RWPE2 (cell line): Measurements from ENCODE around the gene IDNK.
A peak's percentile ranks its signal among the peaks of the same experiment; 100 is the strongest.

Experiments
- ATAC-seq: fragments of 200-7000 bp; cut with Tn5 transposase; 3 replicates; pipeline ENCODE4 v1.9.1; 2021; ENCODE audit warnings: low read depth
- DNase-seq: peaks from one replicate; pipeline ENCODE4 v3.0.0-alpha.2; 2020; ENCODE audit warnings: low spot score
- H3K27ac ChIP-seq: fragments of 450-650 bp; 2 replicates; pipeline ENCODE4 v1.5.1; 2017; ENCODE audit warnings: mild to moderate bottlenecking; ENCODE audit not compliant: poor library complexity, severe bottlenecking
- H3K27me3 ChIP-seq: fragments of 250-450 bp; sonication (Bioruptor Pico); 2 replicates; pipeline ENCODE4 v1.5.1; 2021; ENCODE audit warnings: mild to moderate bottlenecking, moderate library complexity; ENCODE audit not compliant: insufficient read depth, poor library complexity, severe bottlenecking
- H3K36me3 ChIP-seq: fragments of 250-450 bp; sonication (Bioruptor Pico); 2 replicates; pipeline ENCODE4 v1.5.1; 2020; ENCODE audit warnings: low read depth, mild to moderate bottlenecking, moderate library complexity
- H3K4me1 ChIP-seq: fragments of 250-450 bp; sonication (Bioruptor Pico); 2 replicates; pipeline ENCODE4 v1.5.1; 2021; ENCODE audit warnings: mild to moderate bottlenecking, moderate library complexity; ENCODE audit not compliant: insufficient read depth, poor library complexity, severe bottlenecking
- H3K4me3 ChIP-seq: fragments of 250-450 bp; sonication (Bioruptor Pico); 2 replicates; pipeline ENCODE4 v1.5.1; 2021; ENCODE audit warnings: mild to moderate bottlenecking, moderate library complexity; ENCODE audit not compliant: severe bottlenecking
- H3K9me3 ChIP-seq: fragments of 250-450 bp; sonication (Bioruptor Pico); 2 replicates; pipeline ENCODE4 v1.5.1; 2021; ENCODE audit warnings: mild to moderate bottlenecking, moderate library complexity; ENCODE audit not compliant: severe bottlenecking
- CTCF ChIP-seq: fragments of 450-650 bp; IDR thresholded peaks from one replicate; pipeline ENCODE4 v1.5.1; 2017; ENCODE audit warnings: mild to moderate bottlenecking, moderate library complexity; ENCODE audit not compliant: poor library complexity, severe bottlenecking

Gene IDNK

GRCh38 chr9:83617299-83617698 is 5.6 kb upstream of the IDNK start:
- no peaks in the 10 kb centered on the region for H3K9me3 ChIP-seq
- no peak for TF ChIP-seq CTCF
- ATAC-seq = no peak

GRCh38 chr9:83620841-83621636 is 1.9 kb upstream of the IDNK start:
- H3K9me3 ChIP-seq = no peaks in the 10 kb centered on the region
- peak; percentile 19; the same call in 1 of the 3 replicates for ATAC-seq
- H3K36me3 ChIP-seq = no peaks in the 10 kb centered on the region
- no peak overlapping the region for H3K4me3 ChIP-seq
- no peaks in the 10 kb centered on the region for H3K27me3 ChIP-seq
- no peak overlapping the region for H3K27ac ChIP-seq
- peak; percentile 73 for TF ChIP-seq CTCF
- peaks cover 3% of the 10 kb centered on the region for H3K4me1 ChIP-seq
- DNase-seq = no peak

More at GRCh38 chr9:83617299-83617698, 5.6 kb upstream of the IDNK start:
- Histone ChIP-seq H3K4me1 (peaks cover under 1% of the 10 kb centered on the region), H3K4me3 (no peak overlapping the region), H3K27ac (no peak overlapping the region), H3K27me3 (peaks cover 3% of the 10 kb centered on the region), H3K36me3 (no peaks in the 10 kb centered on the region)
- DNase-seq = no peak

- peaks cover 3% of the 10 kb centered on the region for H3K4me1 ChIP-seq
- H3K36me3 ChIP-seq = no peaks in the 10 kb centered on the region
- DNase-seq = no peak
- no peak for TF ChIP-seq CTCF
- H3K4me3 ChIP-seq = peak overlapping the region; percentile 83
- peak overlapping the region; percentile 32 for H3K27ac ChIP-seq
- no peaks in the 10 kb centered on the region for H3K9me3 ChIP-seq
- ATAC-seq = peak; percentile 65; the same call in 2 of the 3 replicates
- no peaks in the 10 kb centered on the region for H3K27me3 ChIP-seq
Measured at GRCh38 chr9:83622433-83622938, 457 bp upstream of the IDNK start.

- Histone ChIP-seq H3K4me1 (peaks cover 3% of the 10 kb centered on the region), H3K27me3 (no peaks in the 10 kb centered on the region), H3K4me3 (peak overlapping the region; percentile 83), H3K9me3 (no peaks in the 10 kb centered on the region), H3K36me3 (no peaks in the 10 kb centered on the region), H3K27ac (peak overlapping the region; percentile 32)
- DNase-seq (no peak), ATAC-seq (peak; percentile 5; the same call in 1 of the 3 replicates)
- TF ChIP-seq CTCF = no peak
Measured at GRCh38 chr9:83623679-83624076, 735 bp downstream of the IDNK start.

GRCh38 chr9:83625178-83625577 is 2.2 kb downstream of the IDNK start:
- ATAC-seq (no peak), DNase-seq (no peak)
- H3K4me3 ChIP-seq = no peak overlapping the region
- TF ChIP-seq CTCF = no peak
- no peaks in the 10 kb centered on the region for H3K27me3 ChIP-seq
- H3K9me3 ChIP-seq = no peaks in the 10 kb centered on the region
- H3K4me1 ChIP-seq = peaks cover 3% of the 10 kb centered on the region
- H3K27ac ChIP-seq = no peak overlapping the region
- no peaks in the 10 kb centered on the region for H3K36me3 ChIP-seq
